BE2C (cell line): ENCODE data around the gene FES.

Source experiments
- DNase-seq: peaks from one replicate; pipeline ENCODE4 v3.0.0-alpha.2; 2020
- H3K27me3 ChIP-seq: fragments of 250-450 bp; sonication (Bioruptor Pico); 2 replicates; pipeline ENCODE4 v1.5.1; 2020; ENCODE audit warnings: mild to moderate bottlenecking
- H3K36me3 ChIP-seq: fragments of 250-450 bp; sonication (Bioruptor Pico); 2 replicates; pipeline ENCODE4 v1.5.1; 2020; ENCODE audit warnings: mild to moderate bottlenecking
- H3K4me1 ChIP-seq: fragments of 250-450 bp; sonication (Bioruptor Pico); 2 replicates; pipeline ENCODE4 v1.5.1; 2020
- H3K4me3 ChIP-seq: 2 replicates; pipeline ENCODE4 v1.5.1; 2011; ENCODE audit warnings: low read depth, low read length
- H3K9me3 ChIP-seq: fragments of 250-450 bp; sonication (Bioruptor Pico); 2 replicates; pipeline ENCODE4 v1.5.1; 2020
- CTCF ChIP-seq: IDR thresholded peaks from 2 replicates; pipeline ENCODE4 v1.5.1; 2012; ENCODE audit warnings: mild to moderate bottlenecking, low read depth, low read length

Gene FES

GRCh38 chr15:90911302-90911623 lies 27.0 kb downstream of the FES start:
- Histone ChIP-seq H3K27me3 (no peaks in the 10 kb centered on the region), H3K9me3 (no peaks in the 10 kb centered on the region), H3K4me3 (no peak overlapping the region), H3K36me3 (peaks cover 37% of the 10 kb centered on the region), H3K4me1 (no peaks in the 10 kb centered on the region)
- TF ChIP-seq CTCF: no peak
- DNase-seq: no peak

- no peak for DNase-seq
- peaks cover 34% of the 10 kb centered on the region for H3K36me3 ChIP-seq
Measured at GRCh38 chr15:90911906-90912769, 27.8 kb downstream of the FES start.

GRCh38 chr15:90912770-90913075 lies 28.4 kb downstream of the FES start:
- Histone ChIP-seq H3K9me3 (no peaks in the 10 kb centered on the region), H3K4me3 (no peak overlapping the region), H3K27me3 (no peaks in the 10 kb centered on the region), H3K36me3 (peaks cover 28% of the 10 kb centered on the region), H3K4me1 (no peaks in the 10 kb centered on the region)
- TF ChIP-seq CTCF: no peak
- DNase-seq: no peak

More at GRCh38 chr15:90911906-90912769, 27.8 kb downstream of the FES start:
- H3K4me3 ChIP-seq: no peak overlapping the region
- H3K9me3 ChIP-seq: no peaks in the 10 kb centered on the region
- no peaks in the 10 kb centered on the region for H3K27me3 ChIP-seq
- TF ChIP-seq CTCF: no peak
- H3K4me1 ChIP-seq: no peaks in the 10 kb centered on the region

GRCh38 chr15:90913398-90913944 lies 29.2 kb downstream of the FES start:
- H3K36me3 ChIP-seq: peaks cover 28% of the 10 kb centered on the region
- TF ChIP-seq CTCF: no peak
- H3K27me3 ChIP-seq: no peaks in the 10 kb centered on the region

GRCh38 chr15:90914305-90915080 lies 30.2 kb downstream of the FES start:
- no peak for TF ChIP-seq CTCF
- Histone ChIP-seq H3K27me3 (no peaks in the 10 kb centered on the region), H3K4me3 (no peak overlapping the region), H3K9me3 (no peaks in the 10 kb centered on the region), H3K36me3 (peaks cover 24% of the 10 kb centered on the region), H3K4me1 (no peaks in the 10 kb centered on the region)
- no peak for DNase-seq

More at GRCh38 chr15:90913398-90913944, 29.2 kb downstream of the FES start:
- no peak overlapping the region for H3K4me3 ChIP-seq
- H3K9me3 ChIP-seq: no peaks in the 10 kb centered on the region
- DNase-seq: no peak
- no peaks in the 10 kb centered on the region for H3K4me1 ChIP-seq
